ENCODE data around the gene PHKB.

DNA sequence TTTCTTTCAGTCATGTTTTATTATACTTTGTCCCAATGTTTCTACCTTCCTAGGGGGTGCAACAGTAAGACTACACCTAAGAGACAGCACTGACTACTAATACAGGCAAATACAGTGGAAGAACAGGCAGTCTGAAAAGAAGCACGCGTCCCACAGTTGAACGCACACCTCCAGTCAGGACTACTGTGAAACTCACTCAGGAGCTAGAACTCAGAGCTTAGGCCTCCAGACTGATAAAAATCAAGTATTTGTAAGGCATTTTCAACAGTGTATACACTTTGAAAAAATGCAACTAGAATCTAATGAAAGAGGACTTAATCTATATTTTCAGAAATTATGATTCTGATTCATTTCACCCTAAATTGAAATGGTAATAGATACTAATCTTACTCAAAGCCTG lies 14.7 kb upstream of the PHKB start:
- TF ChIP-seq CTCF (IDR thresholded peaks at IDR 0.05; ENCODE audit: low read depth, low read length, poor library complexity, severe bottlenecking) (no peak), EZH2phosphoT487 (IDR thresholded peaks at IDR 0.05; ENCODE audit: borderline replicate concordance, low read length) (no peak)

Data from DOHH2 (cell line).